GM21390 (cell line): Measurements from ENCODE around the gene AMOT.

ENCODE experiments used
- ATAC-seq: cut with Tn5 transposase; IDR thresholded peaks from one replicate; pipeline ENCODE4 v1.9.1; 2021; ENCODE audit not compliant: unreplicated experiment

The AMOT gene

DNA sequence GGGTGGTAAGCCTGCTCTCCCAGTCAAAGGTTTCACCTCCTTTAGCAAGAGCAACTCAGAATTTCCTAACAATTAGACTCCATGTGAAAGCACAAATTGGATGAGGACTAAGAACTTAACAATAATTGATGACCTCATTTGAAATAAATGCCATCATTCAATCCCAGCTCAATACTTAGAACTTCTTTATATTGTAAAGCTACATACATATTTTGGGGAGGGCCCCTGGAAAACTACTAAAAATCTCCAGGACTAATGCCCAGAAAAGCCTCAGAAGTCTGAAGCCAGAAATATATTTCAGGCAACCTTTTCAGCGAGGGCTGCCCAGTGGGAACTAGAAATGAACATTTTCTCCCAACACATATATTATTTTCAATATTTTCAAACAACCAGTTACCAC is 38.1 kb downstream of the AMOT start:
- ATAC-seq = no peak

DNA sequence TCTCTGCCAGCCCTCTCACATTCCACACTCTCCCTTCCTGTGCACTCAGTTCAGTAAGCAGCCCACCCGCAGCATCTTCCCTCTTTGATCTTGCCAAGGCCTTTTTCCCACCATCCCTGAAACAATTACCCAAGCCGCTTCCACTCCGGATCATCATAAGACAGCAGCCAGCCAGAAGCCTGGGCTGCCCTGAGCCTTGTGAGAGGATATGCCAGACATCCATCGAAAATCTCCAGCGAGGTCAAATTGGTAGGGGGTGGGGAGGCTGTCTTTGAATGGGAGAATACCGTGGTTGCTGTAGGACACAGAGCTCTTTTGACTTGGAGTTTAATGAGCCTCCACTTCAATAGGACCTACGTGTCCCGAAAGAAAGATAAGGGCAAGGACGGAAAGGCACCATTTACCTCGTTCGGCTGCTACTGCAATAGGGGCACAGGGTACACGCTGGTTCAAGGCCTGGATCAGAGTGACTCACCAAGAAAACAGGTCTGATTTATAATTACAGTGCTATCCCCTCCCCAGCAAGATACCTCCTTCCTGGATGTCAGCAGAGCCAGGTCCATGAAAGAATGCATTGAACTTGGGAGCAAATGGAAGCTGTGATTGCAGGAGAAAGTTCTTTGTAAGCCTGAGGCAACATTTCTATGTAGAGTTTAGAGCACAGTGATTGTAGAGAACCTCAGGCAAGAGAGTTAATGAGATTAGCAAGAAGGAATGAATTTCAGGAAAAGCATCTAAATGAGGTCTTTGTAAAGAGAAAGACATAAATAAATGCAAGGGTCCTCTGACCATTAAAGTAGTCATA is 39.5 kb downstream of the AMOT start:
- no peak for ATAC-seq

- no peak for ATAC-seq
These were observed 41.2 kb downstream of the AMOT start for GRCh38 chrX:112799425-112799824.

- ATAC-seq = no peak
These were observed 41.9 kb downstream of the AMOT start for GRCh38 chrX:112798736-112799135.

DNA sequence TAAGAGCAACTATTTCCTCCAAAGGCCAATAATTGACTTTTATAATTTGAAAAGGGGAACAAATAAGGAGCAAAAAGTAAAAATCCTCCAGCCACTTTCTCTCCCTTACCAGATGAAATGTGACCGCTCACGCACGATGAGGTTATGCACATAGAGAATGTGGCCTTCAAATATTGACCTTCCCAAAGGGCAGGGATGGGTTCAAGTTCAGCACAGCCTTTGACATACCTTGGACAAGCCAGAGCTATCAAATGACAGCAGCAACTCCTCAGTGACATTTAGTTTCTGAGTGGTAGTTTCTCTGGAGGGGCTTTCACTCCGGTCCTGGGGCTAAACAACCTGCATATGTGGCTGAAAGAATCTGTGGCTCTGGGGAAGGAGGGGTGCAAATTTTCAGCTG is 50.7 kb downstream of the AMOT start:
- ATAC-seq = no peak

DNA sequence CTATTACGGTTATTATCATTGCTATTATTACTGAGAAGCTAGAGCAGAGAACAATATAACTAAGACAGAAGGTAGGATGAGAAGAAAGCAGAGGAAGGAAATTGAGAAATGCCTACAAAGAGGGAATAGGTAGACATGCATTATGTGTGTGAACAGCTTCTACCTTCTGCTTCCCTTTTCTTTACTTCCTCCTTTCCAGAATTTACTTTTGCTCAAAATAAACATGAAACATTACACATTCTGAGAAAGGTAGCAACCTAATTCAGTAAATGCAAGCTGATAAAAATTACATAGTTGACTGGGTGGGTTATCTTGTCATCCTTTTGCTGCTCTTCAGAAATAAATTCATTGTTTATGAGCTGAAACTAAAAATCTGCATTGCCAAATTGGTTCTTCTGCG is 54.6 kb downstream of the AMOT start:
- no peak for ATAC-seq

- ATAC-seq = no peak
These were observed 55.3 kb downstream of the AMOT start for GRCh38 chrX:112785344-112785743.

- no peak for ATAC-seq
These were observed 55.9 kb downstream of the AMOT start for GRCh38 chrX:112784692-112785091.

DNA sequence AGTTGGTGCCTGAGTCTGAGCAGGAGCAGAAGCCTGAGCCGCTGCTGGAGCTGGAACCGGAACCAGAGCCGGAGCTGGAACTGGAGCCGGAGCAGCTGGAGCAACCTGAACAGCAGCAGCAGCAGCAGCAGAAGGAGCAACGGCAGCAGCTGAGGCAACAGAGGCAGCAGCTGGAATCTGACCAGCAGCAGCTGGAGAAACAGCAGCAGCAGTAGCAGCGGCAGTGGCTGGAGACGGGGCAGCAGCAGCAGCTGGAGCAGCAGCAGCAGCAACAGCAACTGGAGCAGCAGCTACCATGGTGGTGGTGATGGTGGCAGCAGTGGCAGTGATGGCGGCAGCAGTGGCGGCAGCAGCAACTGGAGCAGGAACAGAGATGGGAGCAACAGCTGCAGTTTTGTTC is 61.5 kb downstream of the AMOT start:
- no peak for ATAC-seq

DNA sequence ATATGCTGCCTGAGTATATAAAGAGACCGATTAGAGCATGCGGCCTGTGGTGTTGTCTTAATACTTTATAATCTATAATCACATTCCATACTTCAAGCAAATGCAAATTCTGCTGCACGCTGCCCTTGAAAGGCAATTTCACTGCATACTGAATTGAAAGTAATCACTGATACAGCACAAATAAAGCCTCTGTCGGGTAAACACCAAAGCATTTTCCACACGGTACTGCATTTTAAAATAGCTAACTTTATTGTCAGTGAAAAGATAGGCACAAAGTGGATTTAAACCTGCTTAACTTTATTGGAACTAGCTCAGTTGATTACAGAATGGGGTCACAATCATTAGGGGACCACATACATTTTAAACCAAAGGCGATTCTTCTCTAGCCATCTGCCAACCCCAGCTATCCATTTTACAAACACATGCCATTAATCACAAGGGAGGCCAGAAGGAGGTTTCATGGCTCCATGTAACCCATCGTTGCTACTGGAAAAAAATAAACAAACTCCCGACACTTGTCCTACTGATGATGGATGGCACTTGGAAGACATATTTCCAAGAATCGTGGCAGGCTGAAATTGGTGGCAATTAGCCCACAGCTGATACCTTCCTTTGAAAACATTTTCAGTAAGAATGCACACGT is 65.9 kb downstream of the AMOT start:
- ATAC-seq = no peak

GRCh38 chrX:112774142-112774541 is 66.5 kb downstream of the AMOT start:
- no peak for ATAC-seq

DNA sequence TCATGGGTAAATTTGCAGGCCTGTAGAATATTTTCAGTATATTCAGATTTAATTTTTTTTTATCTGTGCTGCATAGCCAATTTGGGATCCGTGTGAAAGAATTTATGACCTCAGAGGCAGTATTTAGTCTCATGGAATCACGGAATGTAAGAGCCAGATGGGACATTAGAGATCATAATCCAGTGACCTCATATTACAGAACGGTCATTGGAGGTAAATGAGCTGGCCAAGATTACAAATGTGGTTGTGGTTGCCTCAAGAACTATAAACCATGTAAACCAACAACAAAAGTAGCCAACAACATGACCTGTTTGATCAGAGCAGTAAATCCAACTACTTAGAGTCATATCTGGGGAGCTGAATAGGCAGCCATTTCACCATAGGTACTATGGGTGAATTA is 71.6 kb downstream of the AMOT start:
- no peak for ATAC-seq

DNA sequence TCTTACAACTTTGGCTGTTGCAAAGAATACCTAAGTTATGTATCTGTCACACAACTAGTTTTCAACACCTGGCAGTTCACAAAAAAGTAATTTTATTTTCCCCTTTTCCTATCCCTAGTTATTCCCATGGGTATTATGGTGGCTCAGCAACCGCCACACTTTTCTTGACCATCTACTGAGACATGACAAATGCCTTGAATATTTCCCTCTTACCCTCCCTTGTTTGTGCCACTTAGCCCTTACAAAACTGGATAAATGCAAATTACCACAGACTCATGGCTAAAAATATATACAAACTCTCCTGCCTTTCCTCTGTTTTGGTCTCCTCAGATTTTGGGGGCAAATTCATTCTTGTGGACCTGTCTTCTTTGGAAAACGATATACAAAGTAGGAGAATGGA is 72.1 kb downstream of the AMOT start:
- no peak for ATAC-seq

DNA sequence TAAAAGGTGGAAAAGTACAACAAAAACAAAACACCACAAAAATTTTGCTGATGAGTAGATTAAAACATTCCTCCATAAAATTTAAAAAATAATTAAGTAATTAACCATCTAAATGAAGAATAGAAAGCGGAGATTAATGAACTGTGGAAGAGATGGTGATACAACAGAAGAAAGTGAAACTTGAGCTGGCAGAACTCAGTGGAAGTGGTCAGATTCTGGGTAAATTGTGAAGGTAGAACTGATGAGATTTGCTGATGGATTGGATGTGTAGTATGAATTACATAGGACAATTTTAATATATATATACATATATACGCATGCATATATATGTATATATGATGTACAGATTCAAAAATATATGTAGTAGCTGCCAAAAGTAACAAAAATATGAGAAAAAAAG is 73.9 kb downstream of the AMOT start:
- ATAC-seq = no peak

DNA sequence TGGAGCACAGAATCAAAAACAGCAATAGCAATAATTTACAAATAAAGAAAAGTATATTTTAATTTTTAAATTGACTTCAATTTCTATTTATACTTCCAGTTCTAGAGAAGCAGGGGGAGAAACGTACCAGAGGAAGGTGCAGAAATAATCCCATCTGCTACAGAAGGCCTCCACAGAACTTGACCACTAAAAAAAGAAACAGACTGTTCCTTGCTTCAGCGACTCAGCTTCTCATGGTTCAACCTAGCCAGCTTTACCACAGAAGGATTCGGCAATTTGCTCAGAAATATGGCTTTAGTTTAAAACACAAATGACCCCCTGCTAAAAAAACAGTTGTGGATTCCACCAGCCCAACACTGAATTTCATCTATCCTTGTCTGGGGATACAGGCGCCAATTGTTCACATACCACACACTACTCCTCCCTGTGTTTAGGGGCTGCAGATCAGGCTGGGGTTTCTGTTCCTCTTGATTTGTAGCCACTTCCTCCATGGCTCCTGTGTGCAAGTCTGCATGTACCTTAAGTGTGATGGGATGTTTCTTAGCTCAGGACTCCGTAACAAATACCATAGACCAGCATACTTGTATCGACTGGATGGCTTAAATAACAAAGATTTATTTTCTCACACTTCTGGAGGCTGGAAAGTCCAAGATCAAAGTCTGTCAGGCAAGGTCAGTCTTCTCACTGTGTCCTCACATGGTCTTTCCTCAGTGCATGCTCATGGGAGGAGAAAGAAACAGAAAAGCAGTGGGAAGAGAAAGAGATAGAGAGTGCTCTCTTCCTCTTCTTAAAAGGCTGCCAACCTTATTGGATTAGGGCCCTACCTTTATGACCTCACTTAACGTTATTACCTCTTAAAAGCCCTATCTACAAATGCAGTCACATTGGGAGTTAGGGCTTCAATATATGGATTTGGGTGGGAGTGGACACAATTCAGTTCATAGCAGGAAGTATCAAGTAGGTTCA is 79.1 kb downstream of the AMOT start:
- peak; percentile 94 for ATAC-seq

DNA sequence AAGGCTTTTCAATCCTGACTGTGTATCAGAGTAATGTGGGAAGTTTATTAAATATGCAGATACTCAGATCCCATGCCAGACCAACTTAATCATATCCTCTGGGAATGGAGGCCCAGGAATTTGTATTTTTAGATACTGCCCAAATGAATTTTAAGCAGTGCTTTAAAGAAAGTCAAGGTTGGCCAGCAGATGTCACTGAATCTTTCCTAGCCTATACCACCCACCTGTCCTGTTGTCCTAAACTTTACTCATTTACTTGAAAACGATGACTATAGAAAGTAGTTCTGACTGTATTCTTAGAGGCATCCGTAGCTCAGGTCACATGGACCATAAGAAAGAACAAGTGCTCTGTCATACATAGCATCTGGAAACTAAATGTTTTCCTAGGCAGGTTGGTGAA is 79.9 kb downstream of the AMOT start:
- peak; percentile 65 for ATAC-seq

DNA sequence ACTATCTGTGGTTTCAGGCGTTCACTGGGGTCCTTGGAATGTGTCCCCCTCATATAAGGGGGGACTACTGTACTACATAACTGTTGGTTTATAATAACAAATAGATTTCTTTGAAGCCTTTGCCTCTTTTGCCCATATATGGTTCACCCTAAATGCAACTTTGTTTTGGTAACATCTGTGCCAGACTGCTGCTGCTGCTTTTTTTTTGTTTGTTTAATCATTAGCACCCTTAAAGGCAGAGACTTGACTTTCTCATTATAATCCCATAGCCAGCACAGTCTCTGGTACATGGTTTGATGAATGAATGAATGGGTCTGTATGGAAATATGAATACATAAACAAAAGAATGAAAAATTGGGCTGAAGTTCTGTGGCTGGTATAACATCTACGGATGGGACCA is 80.7 kb downstream of the AMOT start:
- ATAC-seq = no peak

GRCh38 chrX:112759512-112759911 is 81.1 kb downstream of the AMOT start:
- ATAC-seq = no peak

DNA sequence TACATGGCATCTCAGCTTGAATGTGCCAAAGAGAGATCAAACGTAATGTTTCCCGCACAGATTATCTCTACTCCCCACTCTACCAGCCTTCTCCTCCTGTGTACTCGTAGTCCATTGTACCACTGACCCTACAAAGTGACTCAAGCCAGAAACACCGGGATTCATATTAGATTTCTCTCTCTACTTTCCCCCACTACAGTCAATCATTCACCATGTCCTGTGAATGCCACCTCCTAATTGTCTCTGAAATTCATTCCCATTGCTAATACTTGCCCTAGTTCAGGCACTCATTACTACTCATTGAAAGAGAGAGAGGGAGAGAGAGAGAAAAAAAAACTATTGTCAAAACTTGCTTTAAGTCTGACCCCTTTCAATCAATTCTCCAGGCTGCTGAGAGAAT is 82.7 kb downstream of the AMOT start:
- ATAC-seq = no peak

GRCh38 chrX:112753116-112753515 is 87.5 kb downstream of the AMOT start:
- no peak for ATAC-seq

DNA sequence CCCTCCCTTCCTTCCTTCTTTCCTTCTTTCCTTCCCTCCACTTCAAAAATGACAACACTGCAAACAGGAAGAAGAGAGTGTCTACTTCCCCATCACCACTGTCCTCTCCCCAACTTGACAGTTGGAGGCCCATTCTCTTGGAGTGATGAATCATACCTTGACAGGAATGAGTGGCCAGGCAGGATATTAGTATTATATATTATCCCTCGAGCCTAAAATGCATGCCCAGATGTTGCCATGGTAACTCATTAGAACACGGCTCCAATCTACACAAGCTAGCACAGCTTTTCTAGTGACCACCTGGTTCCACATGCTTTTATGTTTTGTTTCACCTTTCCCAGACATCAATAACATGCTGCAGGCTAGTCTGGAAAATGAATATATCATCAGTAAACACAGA is 89.6 kb downstream of the AMOT start:
- no peak for ATAC-seq
